GM12873 (cell line): Measurements from ENCODE around the gene RAD51B.

Experiments used
- CTCF ChIP-seq: IDR thresholded peaks from 2 replicates; pipeline ENCODE4 v1.5.1; 2012; ENCODE audit warnings: low read depth, mild to moderate bottlenecking, moderate library complexity, low read length, control low read depth; ENCODE audit not compliant: insufficient read depth; ENCODE audit errors: missing control alignments

RAD51B gene

GRCh38 chr14:68682166-68683103, 862.9 kb downstream of the RAD51B start:
- no peak for TF ChIP-seq CTCF

- TF ChIP-seq CTCF, result no peak
These were observed 863.7 kb downstream of the RAD51B start for GRCh38 chr14:68683326-68683725.

- TF ChIP-seq CTCF, result no peak
These were observed 865.2 kb downstream of the RAD51B start for GRCh38 chr14:68684466-68685418.

GRCh38 chr14:68685419-68686204, 866.0 kb downstream of the RAD51B start:
- TF ChIP-seq CTCF, result no peak

GRCh38 chr14:68686205-68686465, 866.6 kb downstream of the RAD51B start:
- no peak for TF ChIP-seq CTCF

- TF ChIP-seq CTCF, result no peak
These were observed 867.1 kb downstream of the RAD51B start for GRCh38 chr14:68686724-68687123.
